ENCODE data around the gene PAQR6. TPM values are rescaled to one million over a fixed set of nuclear protein-coding genes. Genes with fewer than 3 reads are reported as not detected.

PAQR6 gene
- polyA plus RNA-seq, result 16.8 and 27.3 TPM in 2 replicates
- 2.2 and 3.4 TPM in 2 replicates for polyA minus RNA-seq

DNA sequence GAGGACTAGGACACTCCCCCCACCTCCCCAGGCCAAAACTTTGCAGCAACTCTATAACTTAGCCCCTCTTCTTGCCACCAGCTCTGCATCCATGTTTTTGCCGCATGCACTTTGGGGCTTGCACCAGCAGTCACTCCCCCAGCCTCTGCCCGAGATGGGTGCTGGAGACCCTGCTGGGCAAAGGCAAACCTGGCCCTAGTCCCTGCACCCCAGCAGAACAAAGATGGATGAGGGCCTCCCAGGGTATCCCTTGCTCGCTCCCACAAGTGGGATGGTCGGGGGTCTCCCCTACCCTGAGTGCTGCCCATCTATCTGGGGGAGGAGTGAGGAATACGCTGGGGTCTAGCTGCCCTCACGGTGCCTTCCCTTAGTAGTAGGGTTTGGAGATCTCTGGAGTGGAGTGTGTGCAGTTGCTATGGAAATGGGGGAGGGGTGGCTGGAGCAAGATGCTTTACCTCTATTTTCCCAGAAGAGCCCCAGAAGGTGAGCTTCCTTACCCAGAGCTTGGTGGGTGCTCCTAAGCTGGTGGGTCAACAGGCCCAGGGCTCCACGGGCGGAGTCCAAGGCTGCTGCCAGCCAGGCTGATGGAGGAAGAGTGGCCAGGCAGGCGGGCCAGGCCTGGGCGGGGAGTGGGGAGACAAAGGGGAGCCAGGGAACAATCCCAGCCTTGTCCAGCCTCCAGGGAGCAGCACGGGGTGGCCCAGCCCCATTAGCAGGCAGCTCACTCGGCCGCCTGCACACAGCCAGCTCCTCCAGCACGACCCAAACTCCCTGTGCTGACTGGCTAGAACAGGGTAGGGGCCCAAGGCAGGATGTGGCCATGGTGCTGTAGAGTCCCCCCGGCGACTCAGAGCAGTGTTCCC lies at the start of gene PAQR6:
TSS of gene PAQR6 (minus strand) at position 597 of the 863 bp plus-strand sequence. CDS start 1,325 bp downstream, outside the sequence.
- Histone ChIP-seq H3K9ac (ENCODE audit: low read length) (no peak within 1 kb of the TSS), H3K4me3 (ENCODE audit: low read length) (no peak within 1 kb of the TSS), H3K4me2 (ENCODE audit: low read length) (no peak within 1 kb of the TSS)

DNA sequence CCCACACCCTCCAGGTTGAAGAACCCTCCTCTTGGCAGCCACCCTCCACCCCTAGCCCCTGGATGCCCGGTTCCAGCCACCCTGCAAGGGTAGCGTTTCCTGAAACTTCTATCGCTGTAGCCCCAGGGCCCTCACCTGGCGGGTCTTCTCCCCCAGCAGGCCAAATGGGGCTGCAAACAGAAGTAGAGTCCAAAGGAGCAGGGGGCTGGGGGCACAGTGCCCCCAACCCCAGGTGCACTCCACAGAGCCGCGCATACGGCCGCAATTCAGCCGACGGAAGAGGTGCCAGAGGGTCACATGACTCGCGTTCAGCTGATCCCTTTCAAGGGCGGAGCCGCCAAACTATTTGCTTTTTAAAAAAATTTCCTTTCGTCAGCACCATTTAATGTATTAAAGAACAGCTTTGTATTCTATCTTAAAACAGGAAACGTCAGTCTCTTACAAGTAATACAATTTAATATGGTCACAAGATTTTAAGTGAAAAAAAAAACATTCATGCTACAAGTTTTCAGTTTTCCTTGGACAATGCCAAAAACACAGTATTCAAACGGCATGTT lies 47.6 kb upstream of the PAQR6 start, which contains the start of gene GLMP:
TSS of gene GLMP (minus strand) at position 289 of the 557 bp plus-strand sequence. CDS start at position 255, 34 bp downstream.
- Histone ChIP-seq H3K9me3 (ENCODE audit: low read length) (no peaks in the 10 kb centered on the region), H2AFZ (ENCODE audit: low read depth, low read length) (no peak within 1 kb of the TSS), H4K20me1 (ENCODE audit: insufficient read depth) (no peaks in the 10 kb centered on the region), H3K4me3 (ENCODE audit: low read length) (peak within 1 kb of the TSS; percentile 53), H3K9ac (ENCODE audit: low read length) (no peak within 1 kb of the TSS), H3K27ac (ENCODE audit: low read length) (no peak within 1 kb of the TSS), H3K79me2 (replicated peaks; ENCODE audit: insufficient read depth, low read length) (no peaks in the 10 kb centered on the region), H3F3A (ENCODE audit: insufficient read depth, low read length, poor library complexity, severe bottlenecking) (no peaks in the 10 kb centered on the region), H3K9me2 (ENCODE audit: insufficient read depth, low read length) (no peaks in the 10 kb centered on the region), H3K4me2 (ENCODE audit: low read length) (no peak within 1 kb of the TSS), H3K27me3 (ENCODE audit: insufficient read depth, low read depth, low read length) (no peaks in the 10 kb centered on the region), H3K36me3 (ENCODE audit: insufficient read depth, low read length) (no peaks in the 10 kb centered on the region)
- TF ChIP-seq MXI1 (conservative IDR thresholded peaks at IDR 0.05; ENCODE audit: poor library complexity, severe bottlenecking) (no peak), RAD21 (conservative IDR thresholded peaks at IDR 0.05) (no peak), EP300 (conservative IDR thresholded peaks at IDR 0.05; ENCODE audit: poor library complexity, severe bottlenecking) (no peak), EZH2 (IDR thresholded peaks at IDR 0.05; ENCODE audit: borderline replicate concordance, insufficient read depth, low read length, poor library complexity, severe bottlenecking) (no peak), POLR2AphosphoS5 (IDR thresholded peaks at IDR 0.05) (no peak), SMC3 (conservative IDR thresholded peaks at IDR 0.05; ENCODE audit: poor library complexity) (no peak), TAF1 (IDR thresholded peaks at IDR 0.05; ENCODE audit: low read depth) (no peak)
- TF ChIP-seq, protein P1, sequence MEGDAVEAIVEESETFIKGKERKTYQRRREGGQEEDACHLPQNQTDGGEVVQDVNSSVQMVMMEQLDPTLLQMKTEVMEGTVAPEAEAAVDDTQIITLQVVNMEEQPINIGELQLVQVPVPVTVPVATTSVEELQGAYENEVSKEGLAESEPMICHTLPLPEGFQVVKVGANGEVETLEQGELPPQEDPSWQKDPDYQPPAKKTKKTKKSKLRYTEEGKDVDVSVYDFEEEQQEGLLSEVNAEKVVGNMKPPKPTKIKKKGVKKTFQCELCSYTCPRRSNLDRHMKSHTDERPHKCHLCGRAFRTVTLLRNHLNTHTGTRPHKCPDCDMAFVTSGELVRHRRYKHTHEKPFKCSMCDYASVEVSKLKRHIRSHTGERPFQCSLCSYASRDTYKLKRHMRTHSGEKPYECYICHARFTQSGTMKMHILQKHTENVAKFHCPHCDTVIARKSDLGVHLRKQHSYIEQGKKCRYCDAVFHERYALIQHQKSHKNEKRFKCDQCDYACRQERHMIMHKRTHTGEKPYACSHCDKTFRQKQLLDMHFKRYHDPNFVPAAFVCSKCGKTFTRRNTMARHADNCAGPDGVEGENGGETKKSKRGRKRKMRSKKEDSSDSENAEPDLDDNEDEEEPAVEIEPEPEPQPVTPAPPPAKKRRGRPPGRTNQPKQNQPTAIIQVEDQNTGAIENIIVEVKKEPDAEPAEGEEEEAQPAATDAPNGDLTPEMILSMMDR (IDR thresholded peaks at IDR 0.05; ENCODE audit: poor library complexity, severe bottlenecking), result no peak
- TF ChIP-seq, protein P2, sequence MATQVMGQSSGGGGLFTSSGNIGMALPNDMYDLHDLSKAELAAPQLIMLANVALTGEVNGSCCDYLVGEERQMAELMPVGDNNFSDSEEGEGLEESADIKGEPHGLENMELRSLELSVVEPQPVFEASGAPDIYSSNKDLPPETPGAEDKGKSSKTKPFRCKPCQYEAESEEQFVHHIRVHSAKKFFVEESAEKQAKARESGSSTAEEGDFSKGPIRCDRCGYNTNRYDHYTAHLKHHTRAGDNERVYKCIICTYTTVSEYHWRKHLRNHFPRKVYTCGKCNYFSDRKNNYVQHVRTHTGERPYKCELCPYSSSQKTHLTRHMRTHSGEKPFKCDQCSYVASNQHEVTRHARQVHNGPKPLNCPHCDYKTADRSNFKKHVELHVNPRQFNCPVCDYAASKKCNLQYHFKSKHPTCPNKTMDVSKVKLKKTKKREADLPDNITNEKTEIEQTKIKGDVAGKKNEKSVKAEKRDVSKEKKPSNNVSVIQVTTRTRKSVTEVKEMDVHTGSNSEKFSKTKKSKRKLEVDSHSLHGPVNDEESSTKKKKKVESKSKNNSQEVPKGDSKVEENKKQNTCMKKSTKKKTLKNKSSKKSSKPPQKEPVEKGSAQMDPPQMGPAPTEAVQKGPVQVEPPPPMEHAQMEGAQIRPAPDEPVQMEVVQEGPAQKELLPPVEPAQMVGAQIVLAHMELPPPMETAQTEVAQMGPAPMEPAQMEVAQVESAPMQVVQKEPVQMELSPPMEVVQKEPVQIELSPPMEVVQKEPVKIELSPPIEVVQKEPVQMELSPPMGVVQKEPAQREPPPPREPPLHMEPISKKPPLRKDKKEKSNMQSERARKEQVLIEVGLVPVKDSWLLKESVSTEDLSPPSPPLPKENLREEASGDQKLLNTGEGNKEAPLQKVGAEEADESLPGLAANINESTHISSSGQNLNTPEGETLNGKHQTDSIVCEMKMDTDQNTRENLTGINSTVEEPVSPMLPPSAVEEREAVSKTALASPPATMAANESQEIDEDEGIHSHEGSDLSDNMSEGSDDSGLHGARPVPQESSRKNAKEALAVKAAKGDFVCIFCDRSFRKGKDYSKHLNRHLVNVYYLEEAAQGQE (IDR thresholded peaks at IDR 0.05; ENCODE audit: borderline replicate concordance), result no peak

More for the DNA sequence above, at the start of gene PAQR6:
- H3K27me3 ChIP-seq (ENCODE audit: insufficient read depth, low read depth, low read length), result no peaks in the 10 kb centered on the region
- no peaks in the 10 kb centered on the region for H3K79me2 ChIP-seq (replicated peaks; ENCODE audit: insufficient read depth, low read length)
- no peak within 1 kb of the TSS for H2AFZ ChIP-seq (ENCODE audit: low read depth, low read length)
- no peaks in the 10 kb centered on the region for H4K20me1 ChIP-seq (ENCODE audit: insufficient read depth)
- no peaks in the 10 kb centered on the region for H3K9me3 ChIP-seq (ENCODE audit: low read length)
- H3F3A ChIP-seq (ENCODE audit: insufficient read depth, low read length, poor library complexity, severe bottlenecking), result no peaks in the 10 kb centered on the region
- TF ChIP-seq SMC3 (conservative IDR thresholded peaks at IDR 0.05; ENCODE audit: poor library complexity), result no peak
- no peak for TF ChIP-seq TAF1 (IDR thresholded peaks at IDR 0.05; ENCODE audit: low read depth)
- no peak for TF ChIP-seq EP300 (conservative IDR thresholded peaks at IDR 0.05; ENCODE audit: poor library complexity, severe bottlenecking)
- TF ChIP-seq, protein P1 (IDR thresholded peaks at IDR 0.05; ENCODE audit: poor library complexity, severe bottlenecking), result no peak
- TF ChIP-seq, protein P2 (IDR thresholded peaks at IDR 0.05; ENCODE audit: borderline replicate concordance), result no peak
- H3K36me3 ChIP-seq (ENCODE audit: insufficient read depth, low read length), result no peaks in the 10 kb centered on the region
- no peak within 1 kb of the TSS for H3K27ac ChIP-seq (ENCODE audit: low read length)
- no peaks in the 10 kb centered on the region for H3K9me2 ChIP-seq (ENCODE audit: insufficient read depth, low read length)

Measured in neural cell (in vitro differentiated cells).